Glutamatergic neuron (in vitro differentiated cells): Measurements from ENCODE around the gene METTL1. TPM values are rescaled to one million over a fixed set of nuclear protein-coding genes. Genes with fewer than 3 reads are reported as not detected.
A peak's percentile ranks its signal among the peaks of the same experiment; 100 is the strongest.

ENCODE experiments used
- DNase-seq: peaks from one replicate; pipeline ENCODE4 v3.0.0; 2022
- H3K27ac Mint-ChIP-seq: one replicate; pipeline ENCODE4 v1.8.0; 2020; ENCODE audit warnings: mild to moderate bottlenecking, mixed read lengths, inconsistent platforms; ENCODE audit not compliant: unreplicated experiment
- H3K27me3 Mint-ChIP-seq: one replicate; pipeline ENCODE4 v1.8.0; 2020; ENCODE audit warnings: mild to moderate bottlenecking, moderate library complexity, mixed read lengths, inconsistent platforms; ENCODE audit not compliant: unreplicated experiment
- H3K36me3 Mint-ChIP-seq: one replicate; pipeline ENCODE4 v1.8.0; 2020; ENCODE audit warnings: mild to moderate bottlenecking, mixed read lengths, inconsistent platforms; ENCODE audit not compliant: unreplicated experiment
- H3K4me1 Mint-ChIP-seq: one replicate; pipeline ENCODE4 v1.8.0; 2020; ENCODE audit warnings: mild to moderate bottlenecking, low read depth, mixed read lengths, inconsistent platforms; ENCODE audit not compliant: unreplicated experiment
- H3K4me3 Mint-ChIP-seq: one replicate; pipeline ENCODE4 v1.8.0; 2020; ENCODE audit warnings: mild to moderate bottlenecking, mixed read lengths, inconsistent platforms; ENCODE audit not compliant: unreplicated experiment
- H3K9me3 Mint-ChIP-seq: one replicate; pipeline ENCODE4 v1.8.0; 2020; ENCODE audit warnings: mild to moderate bottlenecking, moderate library complexity, mixed read lengths, inconsistent platforms; ENCODE audit not compliant: unreplicated experiment
- total RNA-seq: library from RNA; stranded (reverse); fragmentation: NEBNext Ultra II Directional; extraction: Animal tissue kit (Norgen Biotek cat#: 25700); gene quantifications from one replicate; pipeline ENCODE4 v1.2.1, GENCODE V29; 2021; ENCODE audit not compliant: unreplicated experiment
- TF ChIP-seq, protein P1 (sequence below): fragments of 200-600 bp; sonication (generic); IDR thresholded peaks from one replicate; pipeline ENCODE4 v1.5.0; 2021; ENCODE audit not compliant: partially characterized antibody, unreplicated experiment

Gene METTL1
- total RNA-seq, 1 donor from 2014 or later, result 9.1 TPM

DNA sequence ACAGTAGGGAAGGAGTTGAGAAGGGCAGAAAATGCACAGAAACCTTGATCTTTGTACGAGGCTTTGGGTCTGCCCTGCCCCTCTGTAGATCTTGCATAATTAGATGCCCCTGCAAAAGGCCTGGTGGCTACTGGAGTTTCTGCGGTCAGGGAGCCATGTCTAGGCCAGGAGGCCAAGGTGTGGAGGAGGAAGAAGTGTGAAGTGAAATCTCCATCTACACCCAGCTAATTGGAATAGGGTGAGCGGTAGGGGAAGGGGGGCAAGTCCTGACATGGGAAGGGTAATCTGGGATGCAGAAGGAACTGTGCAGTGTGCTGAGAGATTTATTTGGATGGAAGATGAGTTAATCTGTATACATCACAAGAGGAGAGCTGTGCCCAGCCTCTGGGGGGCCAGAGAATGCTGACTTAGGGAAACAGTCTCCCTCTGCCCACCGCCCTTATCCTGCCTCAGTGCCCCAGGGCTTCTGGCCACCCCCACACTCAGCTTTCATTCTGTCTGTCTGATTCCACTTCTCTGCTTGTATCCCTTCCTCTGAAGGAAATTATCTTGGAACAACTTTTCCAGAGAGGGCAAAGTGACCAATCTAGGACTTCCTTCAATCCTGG is 10.4 kb downstream of the METTL1 start:
- H3K9me3 Mint-ChIP-seq, result peaks cover 4% of the 10 kb centered on the region
- peaks cover 6% of the 10 kb centered on the region for H3K4me1 Mint-ChIP-seq
- H3K27ac Mint-ChIP-seq, result no peak overlapping the region
- H3K27me3 Mint-ChIP-seq, result peaks cover 20% of the 10 kb centered on the region
- H3K4me3 Mint-ChIP-seq, result no peak overlapping the region
- TF ChIP-seq, protein P1, sequence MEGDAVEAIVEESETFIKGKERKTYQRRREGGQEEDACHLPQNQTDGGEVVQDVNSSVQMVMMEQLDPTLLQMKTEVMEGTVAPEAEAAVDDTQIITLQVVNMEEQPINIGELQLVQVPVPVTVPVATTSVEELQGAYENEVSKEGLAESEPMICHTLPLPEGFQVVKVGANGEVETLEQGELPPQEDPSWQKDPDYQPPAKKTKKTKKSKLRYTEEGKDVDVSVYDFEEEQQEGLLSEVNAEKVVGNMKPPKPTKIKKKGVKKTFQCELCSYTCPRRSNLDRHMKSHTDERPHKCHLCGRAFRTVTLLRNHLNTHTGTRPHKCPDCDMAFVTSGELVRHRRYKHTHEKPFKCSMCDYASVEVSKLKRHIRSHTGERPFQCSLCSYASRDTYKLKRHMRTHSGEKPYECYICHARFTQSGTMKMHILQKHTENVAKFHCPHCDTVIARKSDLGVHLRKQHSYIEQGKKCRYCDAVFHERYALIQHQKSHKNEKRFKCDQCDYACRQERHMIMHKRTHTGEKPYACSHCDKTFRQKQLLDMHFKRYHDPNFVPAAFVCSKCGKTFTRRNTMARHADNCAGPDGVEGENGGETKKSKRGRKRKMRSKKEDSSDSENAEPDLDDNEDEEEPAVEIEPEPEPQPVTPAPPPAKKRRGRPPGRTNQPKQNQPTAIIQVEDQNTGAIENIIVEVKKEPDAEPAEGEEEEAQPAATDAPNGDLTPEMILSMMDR, result no peak
- H3K36me3 Mint-ChIP-seq, result peaks cover 6% of the 10 kb centered on the region
- DNase-seq, result no peak

DNA sequence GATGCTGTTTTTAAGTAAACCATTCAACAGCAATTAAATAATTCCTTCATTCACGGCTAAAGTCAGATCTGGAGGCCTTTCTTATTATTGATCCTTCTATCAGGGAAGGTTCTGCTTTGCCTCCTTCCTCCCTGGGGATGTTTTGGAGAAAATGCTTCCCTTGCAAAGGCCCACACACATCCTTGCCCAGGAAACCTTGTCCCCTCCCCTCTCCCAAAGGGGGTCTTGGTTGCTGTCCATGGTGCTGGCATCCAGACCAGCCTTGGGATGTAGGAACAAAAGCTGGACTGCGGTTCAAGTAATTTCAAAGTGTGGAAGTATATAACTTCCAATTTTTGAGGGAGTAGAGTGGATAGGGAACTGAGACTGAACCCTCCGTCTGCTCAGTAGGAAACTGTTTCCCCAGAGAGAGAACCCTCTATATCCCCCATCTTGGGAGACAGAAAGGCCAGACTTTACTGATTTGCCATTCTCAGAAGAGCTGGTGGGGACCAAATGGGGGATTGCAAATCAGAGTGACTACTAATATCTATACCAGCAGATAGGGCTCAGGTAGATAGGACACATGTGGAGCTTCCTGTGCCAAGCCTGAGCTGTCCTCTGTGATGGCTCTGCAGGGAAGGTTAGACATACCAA is 11.4 kb downstream of the METTL1 start:
- TF ChIP-seq, protein P1, result no peak
- Mint-ChIP-seq H3K36me3 (peaks cover 11% of the 10 kb centered on the region), H3K27me3 (peaks cover 19% of the 10 kb centered on the region), H3K27ac (no peak overlapping the region), H3K4me1 (peaks cover 10% of the 10 kb centered on the region), H3K9me3 (peaks cover 8% of the 10 kb centered on the region), H3K4me3 (no peak overlapping the region)
- DNase-seq, result no peak

DNA sequence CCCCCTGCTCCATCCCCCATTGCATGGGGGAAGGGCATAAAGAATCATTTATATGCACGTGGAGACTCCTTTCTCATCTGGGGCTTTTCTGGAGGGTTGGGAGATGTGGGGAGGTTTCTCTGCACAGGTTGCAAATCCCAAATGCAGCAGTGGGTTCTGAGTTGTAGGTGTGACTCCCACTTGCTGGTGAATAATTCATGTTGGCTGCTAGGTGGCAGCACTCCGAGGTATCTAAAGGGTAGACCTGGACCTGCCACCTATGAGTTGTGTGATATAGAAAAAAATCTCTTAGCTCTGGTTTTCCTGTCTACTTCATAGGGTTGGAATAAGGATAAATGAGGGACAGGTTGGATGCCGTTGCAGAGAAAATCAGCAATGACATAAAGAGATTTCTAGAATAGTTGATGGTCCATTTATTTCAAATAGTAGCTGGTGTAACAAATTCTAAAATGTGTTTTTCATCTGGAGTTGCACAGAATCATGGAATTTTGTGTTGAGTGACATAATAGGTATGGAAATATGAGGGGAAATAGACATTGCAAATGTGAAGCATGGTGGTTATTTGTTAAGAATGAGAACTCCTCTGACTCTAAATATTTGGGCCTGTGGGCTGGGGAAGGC is 12.4 kb downstream of the METTL1 start:
- H3K4me1 Mint-ChIP-seq, result peaks cover 10% of the 10 kb centered on the region
- peaks cover 9% of the 10 kb centered on the region for H3K9me3 Mint-ChIP-seq
- TF ChIP-seq, protein P1, result no peak
- H3K36me3 Mint-ChIP-seq, result peaks cover 11% of the 10 kb centered on the region
- no peak for DNase-seq
- peak overlapping the region; percentile 23 for H3K27ac Mint-ChIP-seq
- H3K4me3 Mint-ChIP-seq, result no peak overlapping the region
- H3K27me3 Mint-ChIP-seq, result peaks cover 22% of the 10 kb centered on the region

DNA sequence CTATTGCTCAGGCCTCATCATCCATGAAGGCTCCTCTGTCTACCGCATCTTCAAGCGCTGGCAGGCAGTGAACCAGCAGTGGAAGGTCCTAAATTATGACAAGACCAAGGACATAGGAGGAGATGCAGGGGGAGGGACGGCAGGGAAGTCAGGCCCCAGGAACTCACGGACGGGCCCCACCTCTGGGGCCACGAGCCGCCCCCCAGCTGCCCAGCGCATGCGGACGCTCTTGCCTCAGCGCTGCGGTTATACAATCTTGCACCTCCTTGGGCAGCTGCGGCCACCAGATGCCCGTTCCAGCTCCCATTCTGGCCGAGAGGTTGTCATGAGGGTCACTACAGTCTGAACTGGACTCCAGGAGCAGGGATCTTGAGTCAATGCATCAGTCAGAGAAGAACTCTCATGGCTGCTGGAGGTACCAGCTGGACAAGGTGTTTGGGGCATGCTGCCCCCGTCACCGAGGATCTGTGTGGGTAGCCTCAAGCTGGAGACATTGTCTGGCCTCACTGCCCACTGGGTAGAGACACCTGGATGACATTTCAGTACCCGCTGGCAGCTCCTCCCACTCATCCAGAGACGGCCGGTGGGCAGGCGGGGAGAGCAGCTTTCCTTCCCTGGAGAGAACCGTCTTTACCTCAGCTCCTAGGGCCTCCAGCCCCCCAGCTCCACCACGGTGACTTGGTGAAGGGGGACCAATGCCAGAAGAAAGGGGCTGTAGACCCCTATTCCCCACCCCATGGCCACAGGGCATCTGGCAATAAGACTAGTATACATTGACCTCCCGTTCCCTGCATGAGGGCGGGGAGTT is 13.1 kb downstream of the METTL1 start:
- H3K27ac Mint-ChIP-seq, result no peak overlapping the region
- peaks cover 8% of the 10 kb centered on the region for H3K4me1 Mint-ChIP-seq
- TF ChIP-seq, protein P1, result no peak
- no peak overlapping the region for H3K4me3 Mint-ChIP-seq
- peaks cover 24% of the 10 kb centered on the region for H3K27me3 Mint-ChIP-seq
- DNase-seq, result no peak
- H3K9me3 Mint-ChIP-seq, result peaks cover 10% of the 10 kb centered on the region
- peaks cover 9% of the 10 kb centered on the region for H3K36me3 Mint-ChIP-seq
